B cell (primary cell): ENCODE results near the gene ATXN1. TPM values are rescaled to one million over a fixed set of nuclear protein-coding genes. Genes with fewer than 3 reads are reported as not detected.
"Not testable (repeated sequence)": the region's sequence is repeated elsewhere in the genome, so short reads cannot be mapped to it uniquely, and the experiment has no call there.

Source experiments
- ATAC-seq: fragments of 200-7000 bp; cut with Tn5 transposase; one replicate; pipeline ENCODE4 v1.10.0; 2021; ENCODE audit warnings: low read depth, mild to moderate bottlenecking, moderate number of reproducible peaks, moderate library complexity
- CTCF ChIA-PET: fragments of 350-600 bp; sonication (Branson Sonifier 250); formaldehyde crosslinking; loops from one replicate; lab custom pipeline; 2021; ENCODE audit warnings: antibody characterized with exemption, inconsistent platforms; lab: Charles Lee
- POLR2A ChIA-PET: fragments of 350-600 bp; sonication (Branson Sonifier 250); formaldehyde crosslinking; loops from one replicate; lab custom pipeline; 2021; ENCODE audit warnings: antibody characterized with exemption; lab: Charles Lee
- DNase-seq: peaks from one replicate; pipeline ENCODE4 v3.0.0; 2013
- H2AFZ ChIP-seq: 2 replicates; pipeline ENCODE4 v1.6.1; 2012; ENCODE audit warnings: mild to moderate bottlenecking, low read depth, low read length; ENCODE audit not compliant: insufficient read depth, poor library complexity, severe bottlenecking
- H3K27ac ChIP-seq, 2 donors: 1 replicate in 1 of 2; 2 replicates in 1 of 2; pipeline ENCODE4 v1.5.1; 2012 to 2013; ENCODE audit warnings: low read length in 2 of 2, mild to moderate bottlenecking in 2 of 2, moderate library complexity in 1 of 2
- H3K27me3 ChIP-seq, 4 experiments: fragments of 200-600 bp in 1 of 4; sonication (generic) in 1 of 4; replicated peaks in 1 of 4; 1 replicate in 2 of 4; 2 replicates in 2 of 4; pipeline versions ENCODE4 v1.6.1 to v1.7.0; 2013 to 2016; ENCODE audit warnings: low read length in 3 of 4, mild to moderate bottlenecking in 2 of 4, mixed read lengths in 1 of 4, moderate library complexity in 1 of 4; ENCODE audit not compliant: insufficient read depth in 4 of 4, control insufficient read depth in 3 of 4; ENCODE audit errors: control extremely low read depth in 1 of 4
- H3K36me3 ChIP-seq, 2 experiments: replicated peaks in 1 of 2; 1 replicate in 1 of 2; 2 replicates in 1 of 2; pipeline versions ENCODE4 v1.6.1 to v1.7.1; 2013; ENCODE audit warnings: low read length in 1 of 2; ENCODE audit not compliant: insufficient read depth in 2 of 2, control insufficient read depth in 1 of 2; ENCODE audit errors: control extremely low read depth in 1 of 2, extremely low read depth in 1 of 2
- H3K4me1 ChIP-seq, 2 donors: fragments of 200-600 bp in 1 of 2; sonication (generic) in 1 of 2; 1 replicate in 1 of 2; 2 replicates in 1 of 2; pipeline versions ENCODE4 v1.5.1 to v1.6.1; 2013 to 2017; ENCODE audit warnings: low read length in 2 of 2; ENCODE audit not compliant: control insufficient read depth in 2 of 2, insufficient read depth in 2 of 2
- H3K4me2 ChIP-seq: replicated peaks from 2 replicates; pipeline ENCODE3; 2012; ENCODE audit warnings: mild to moderate bottlenecking, low read depth, low read length; ENCODE audit not compliant: poor library complexity, severe bottlenecking
- H3K4me3 ChIP-seq, 5 experiments: fragments of 200-600 bp in 1 of 5; sonication (generic) in 1 of 5; 1 replicate in 3 of 5; 2 replicates in 2 of 5; pipeline versions ENCODE4 v1.5.1 to v1.7.0; 2011 to 2016; ENCODE audit warnings: low read length in 4 of 5, mild to moderate bottlenecking in 4 of 5, low read depth in 2 of 5, control low read depth in 1 of 5, moderate library complexity in 1 of 5; ENCODE audit not compliant: insufficient read depth in 1 of 5; ENCODE audit errors: control extremely low read depth in 1 of 5, extremely low read depth in 1 of 5
- H3K79me2 ChIP-seq: fragments of 200-600 bp; sonication (generic); one replicate; pipeline ENCODE4 v1.6.0; 2016; ENCODE audit warnings: low read length; ENCODE audit not compliant: control insufficient read depth, insufficient read depth
- H3K9ac ChIP-seq: fragments of 200-600 bp; sonication (generic); 2 replicates; pipeline ENCODE4 v1.6.1; 2017; ENCODE audit warnings: mild to moderate bottlenecking, low read length, moderate library complexity
- H3K9me3 ChIP-seq, 3 donors: one replicate each; pipeline versions ENCODE4 v1.6.1 to v1.7.1; 2013; ENCODE audit warnings: low read length in 2 of 3; ENCODE audit not compliant: control insufficient read depth in 2 of 3, insufficient read depth in 1 of 3; ENCODE audit errors: control extremely low read depth in 1 of 3
- H4K20me1 ChIP-seq: 2 replicates; pipeline ENCODE4 v1.6.0; 2012; ENCODE audit warnings: mild to moderate bottlenecking, low read length; ENCODE audit not compliant: insufficient read depth, control insufficient read depth, poor library complexity, severe bottlenecking
- H3K27ac Mint-ChIP-seq: one replicate; pipeline ENCODE4 v1.8.0; 2021; ENCODE audit warnings: mixed read lengths
- H3K27me3 Mint-ChIP-seq: one replicate; pipeline ENCODE4 v1.8.0; 2021; ENCODE audit warnings: mixed read lengths
- H3K4me1 Mint-ChIP-seq: one replicate; pipeline ENCODE4 v1.8.0; 2021; ENCODE audit warnings: mixed read lengths
- H3K4me3 Mint-ChIP-seq: one replicate; pipeline ENCODE4 v1.8.0; 2021; ENCODE audit warnings: mixed read lengths
- H3K9me3 Mint-ChIP-seq: one replicate; pipeline ENCODE4 v1.8.0; 2022; ENCODE audit warnings: mixed read lengths; ENCODE audit not compliant: insufficient read depth
- CTCF ChIP-seq: fragments of 200-600 bp; IDR thresholded peaks from one replicate; pipeline ENCODE4 v1.8.0; 2022; ENCODE audit warnings: antibody characterized with exemption, mild to moderate bottlenecking
- EZH2 ChIP-seq: IDR thresholded peaks from 2 replicates; pipeline ENCODE4 v1.6.1; 2012; ENCODE audit warnings: borderline replicate concordance, low read depth, mild to moderate bottlenecking, moderate library complexity, low read length; ENCODE audit not compliant: insufficient read depth, poor library complexity, severe bottlenecking
- WGBS: methylation state at CpG from one replicate; pipeline ENCODE4 v1.1.5; 2013; ENCODE audit warnings: missing lambda C conversion rate; ENCODE audit not compliant: insufficient coverage; 5-methylcytosine and 5-hydroxymethylcytosine counted together
- intact Hi-C: fragments of 100-400 bp; cut with micrococcal nuclease; formaldehyde crosslinking; loops from one replicate; pipeline ENCODE4 v1.10.0; 2022
- polyA plus RNA-seq: library from polyadenylated mRNA; depleted of rRNA; stranded (reverse); fragments of >200 nt; gene quantifications from 2 replicates; pipeline ENCODE4 v1.2.3, GENCODE V29; 2012
- total RNA-seq, 2 donors: library from RNA; stranded (reverse); fragments of 120-200 nt in 1 of 2; gene quantifications; 1 replicate in 1 of 2; 2 replicates in 1 of 2; pipeline versions ENCODE4 v1.2.3 to v1.2.4, GENCODE V29; 2013 to 2022

Gene ATXN1
- total and polyA plus RNA-seq, 2 donors (not counting 1 experiment from before 2014, with no cell fraction given) = 5.7 to 63.8 TPM

GRCh38 chr6:16466800-16467553 lies 294.3 kb downstream of the ATXN1 start:
- Mint-ChIP-seq H3K27me3 (no peaks in the 10 kb centered on the region), H3K9me3 (no peaks in the 10 kb centered on the region), H3K4me3 (no peak overlapping the region), H3K27ac (no peak overlapping the region), H3K4me1 (peaks cover 24% of the 10 kb centered on the region)
- 100% methylated on average over 2 of the region's 13 CpGs for WGBS
- Histone ChIP-seq H3K27me3 (no peaks in the 10 kb centered on the region), H2AFZ (no peak overlapping the region), H3K4me2 (no peak overlapping the region), H3K79me2 (no peaks in the 10 kb centered on the region), H3K9me3 (no peaks in the 10 kb centered on the region), H3K9ac (no peak overlapping the region), H3K4me3 (no peak overlapping the region), H3K4me1 (peaks cover 3 to 14% of the 10 kb centered on the region in 2 donors), H3K27ac (no peak overlapping the region), H3K36me3 (no peaks in the 10 kb centered on the region), H4K20me1 (no peaks in the 10 kb centered on the region)
- ChIA-PET CTCF (interaction anchor here (0.6 kb wide), 1 partner anchor 43 kb away, joined by 3 read pairs; no protein-coding TSS in a partner anchor), POLR2A (no interaction called here)
- no peak for DNase-seq
- ATAC-seq = no peak
- no peak for TF ChIP-seq EZH2
- TF ChIP-seq CTCF = no peak
- intact Hi-C loops = no loop called here

DNA sequence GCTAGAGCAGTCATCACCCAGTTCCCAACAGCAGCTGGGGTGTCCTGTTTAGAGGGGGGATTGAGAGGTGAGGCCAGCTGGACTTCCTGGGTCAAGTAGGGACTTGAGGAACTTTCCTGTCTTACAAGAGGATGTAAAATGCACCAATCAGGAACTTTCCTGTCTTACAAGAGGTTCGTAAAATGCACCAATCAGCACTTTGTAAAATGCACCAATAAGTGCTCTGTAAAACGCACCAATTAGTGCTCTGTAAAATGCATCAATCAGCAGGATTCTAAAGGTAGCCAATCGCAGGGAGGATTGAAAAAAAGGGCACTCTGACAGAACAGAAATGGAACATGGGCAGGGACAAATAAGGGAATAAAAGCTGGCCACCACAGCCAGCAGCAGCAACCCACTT lies 297.2 kb downstream of the ATXN1 start:
- Histone ChIP-seq H3K27me3 (no peaks in the 10 kb centered on the region), H3K9ac (no peak overlapping the region), H3K79me2 (no peaks in the 10 kb centered on the region), H4K20me1 (no peaks in the 10 kb centered on the region), H2AFZ (no peak overlapping the region), H3K27ac (no peak overlapping the region), H3K4me1 (no peaks in the 10 kb centered on the region), H3K4me2 (no peak overlapping the region), H3K36me3 (no peaks in the 10 kb centered on the region), H3K9me3 (no peaks in the 10 kb centered on the region), H3K4me3 (no peak overlapping the region)
- 71% methylated on average over 1 of the region's 3 CpGs for WGBS
- Mint-ChIP-seq H3K27ac (no peak overlapping the region), H3K4me1 (peaks cover 2% of the 10 kb centered on the region), H3K27me3 (no peaks in the 10 kb centered on the region), H3K9me3 (no peaks in the 10 kb centered on the region), H3K4me3 (no peak overlapping the region)
- DNase-seq (no peak), ATAC-seq (no peak)
- CTCF ChIA-PET = no interaction called here
- no peak for TF ChIP-seq EZH2
- no peak for TF ChIP-seq CTCF
- intact Hi-C loops = no loop called here
- POLR2A ChIA-PET = no interaction called here

GRCh38 chr6:16463246-16463645 lies 298.0 kb downstream of the ATXN1 start:
- H3K27ac ChIP-seq, H3K79me2 ChIP-seq, H3K4me3 ChIP-seq, H3K27ac Mint-ChIP-seq, H3K4me1 ChIP-seq, H2AFZ ChIP-seq, H3K4me2 ChIP-seq, H3K9me3 ChIP-seq, H3K27me3 ChIP-seq, H4K20me1 ChIP-seq, H3K4me1 Mint-ChIP-seq, H3K27me3 Mint-ChIP-seq, CTCF ChIA-PET, intact Hi-C loops, H3K9ac ChIP-seq, H3K4me3 Mint-ChIP-seq, H3K36me3 ChIP-seq, POLR2A ChIA-PET, DNase-seq, H3K9me3 Mint-ChIP-seq, ATAC-seq: not testable (repeated sequence)
- 100% methylated on average over 4 of the region's 4 CpGs for whole genome bisulfite sequencing
